Transverse colon (tissue), 4 donors: ENCODE measurements around the gene EXD3. TPM values are rescaled to one million over a fixed set of nuclear protein-coding genes. Genes with fewer than 3 reads are reported as not detected.
A peak's percentile ranks its signal among the peaks of the same experiment; 100 is the strongest.

Experiments
- DNase-seq: peaks from one replicate; pipeline ENCODE4 v3.0.0-alpha.2; 2019
- H3K27ac ChIP-seq, 4 donors: fragments of 200-600 bp; sonication (generic); 2 replicates each; pipeline ENCODE4 v1.5.1; 2016 to 2018; ENCODE audit warnings: inconsistent platforms in 4 of 4
- H3K27me3 ChIP-seq: fragments of 200-600 bp; sonication (generic); 2 replicates; pipeline ENCODE4 v1.5.1; 2017; ENCODE audit warnings: inconsistent platforms
- H3K36me3 ChIP-seq, 4 donors: fragments of 200-600 bp; sonication (generic); 2 replicates each; pipeline ENCODE4 v1.5.1; 2017 to 2019; ENCODE audit warnings: inconsistent platforms in 4 of 4
- H3K4me1 ChIP-seq, 4 donors: fragments of 200-600 bp; sonication (generic); 2 replicates each; pipeline ENCODE4 v1.5.1; 2017 to 2020; ENCODE audit warnings: inconsistent platforms in 4 of 4
- H3K4me3 ChIP-seq, 4 donors: fragments of 200-600 bp; sonication (generic); 1 replicate in 1 of 4; 2 replicates in 3 of 4; pipeline versions ENCODE4 v1.5.1 to v1.6.1; 2017 to 2019; ENCODE audit warnings: inconsistent platforms in 4 of 4
- H3K9me3 ChIP-seq, 2 donors: fragments of 200-600 bp; sonication (generic); 2 replicates each; pipeline ENCODE4 v1.5.1; 2017 to 2019; ENCODE audit warnings: inconsistent platforms in 2 of 2
- CTCF ChIP-seq, 5 experiments: fragments of 200-600 bp in 3 of 5; fragments of 450-650 bp in 2 of 5; sonication (generic) in 3 of 5; IDR thresholded peaks; 1 replicate in 2 of 5; 2 replicates in 3 of 5; pipeline ENCODE4 v1.5.1; 2016 to 2017; ENCODE audit warnings: antibody characterized with exemption in 5 of 5, inconsistent platforms in 3 of 5, mild to moderate bottlenecking in 2 of 5, moderate library complexity in 1 of 5
- EP300 ChIP-seq: sonication (generic); formaldehyde crosslinking; IDR thresholded peaks from one replicate; pipeline ENCODE4 v1.6.1; 2017; ENCODE audit warnings: antibody characterized with exemption, low read depth
- POLR2A ChIP-seq: fragments of 450-650 bp; IDR thresholded peaks from one replicate; pipeline ENCODE4 v1.6.1; 2016; ENCODE audit warnings: antibody characterized with exemption, mild to moderate bottlenecking, moderate library complexity
- POLR2AphosphoS5 ChIP-seq, 3 donors: sonication (generic); formaldehyde crosslinking; IDR thresholded peaks; one replicate each; pipeline ENCODE4 v1.6.1; 2016; ENCODE audit warnings: antibody characterized with exemption in 3 of 3
- WGBS, 2 donors: methylation state at CpG; one replicate each; pipeline ENCODE4 v1.1.5; 2018; ENCODE audit warnings: low coverage in 1 of 2; 5-methylcytosine and 5-hydroxymethylcytosine counted together
- in situ Hi-C, 4 donors: fragments of 200-750 bp; cut with MboI; loops; one replicate each; pipeline versions ENCODE4 v1.15.0 to v1.15.1; 2017; ENCODE audit warnings: low sequenced_read_pairs in 3 of 4, low pct_ligation_motif_present in 1 of 4, low pct_unique_long_range_greater_than_20kb in 1 of 4
- intact Hi-C: fragments of 100-400 bp; cut with DNase I; formaldehyde crosslinking; loops from one replicate; pipeline ENCODE4 v1.15.1; 2023; ENCODE audit warnings: low total_unique reads
- total RNA-seq, 4 donors: library from RNA; depleted of rRNA; stranded (reverse); fragments of >200 nt; gene quantifications; one replicate each; pipeline ENCODE4 v1.1.0, GENCODE V29; 2016

The EXD3 gene
- total RNA-seq, 4 donors from 2014 or later, result 47.6 to 228 (median 74.2) TPM

- H3K4me1 ChIP-seq, result peaks cover 22 to 73% (median 57%) of the 10 kb centered on the region in 4 donors
- intact Hi-C loops, result no loop called here
- peak overlapping the region in 2 of 4 donors; percentile 85 to 94 for H3K27ac ChIP-seq
- no peaks in the 10 kb centered on the region for H3K27me3 ChIP-seq
- in situ Hi-C loops, result no loop called here
- TF ChIP-seq EP300, result no peak
- no peak for TF ChIP-seq CTCF (IDR thresholded peaks at IDR 0.05)
- TF ChIP-seq POLR2A, result no peak
- TF ChIP-seq POLR2AphosphoS5 (IDR thresholded peaks at IDR 0.05), result no peak
- H3K4me3 ChIP-seq, result no peak overlapping the region
- DNase-seq, result no peak
- 80% methylated on average over 13 of the region's 15 CpGs; no CpG with 5 or more reads in 1 of the 2 donors for WGBS, 2 donors
- H3K9me3 ChIP-seq, result no peaks in the 10 kb centered on the region
- H3K36me3 ChIP-seq, result no peaks in the 10 kb centered on the region
These were observed 113.4 kb downstream of the EXD3 start for GRCh38 chr9:137309368-137310188.

- no peak for TF ChIP-seq POLR2AphosphoS5 (IDR thresholded peaks at IDR 0.05)
- no peak for TF ChIP-seq CTCF (IDR thresholded peaks at IDR 0.05)
- TF ChIP-seq EP300, result no peak
- no peak for TF ChIP-seq POLR2A
- H3K27ac ChIP-seq, result peak overlapping the region in 2 of 4 donors; percentile 96 to 98
- H3K36me3 ChIP-seq, result no peaks in the 10 kb centered on the region
- in situ Hi-C loops (no loop called here), intact Hi-C loops (no loop called here)
- H3K27me3 ChIP-seq, result no peaks in the 10 kb centered on the region
- H3K9me3 ChIP-seq, result no peaks in the 10 kb centered on the region
- no peak overlapping the region for H3K4me3 ChIP-seq
- peak; percentile 18 for DNase-seq
- H3K4me1 ChIP-seq, result peaks cover 35 to 75% (median 72%) of the 10 kb centered on the region in 4 donors
- WGBS, 2 donors, result 52% methylated on average over 19 of the region's 20 CpGs; no CpG with 5 or more reads in 1 of the 2 donors
These were observed 114.8 kb downstream of the EXD3 start for GRCh38 chr9:137308057-137308619.

- Histone ChIP-seq H3K9me3 (no peaks in the 10 kb centered on the region), H3K36me3 (no peaks in the 10 kb centered on the region), H3K27ac (peak overlapping the region; percentile 86 to 98 (median 96)), H3K4me3 (peak overlapping the region in 3 of 4 donors; percentile 0 to 53 (median 24)), H3K4me1 (peaks cover 35 to 82% (median 76%) of the 10 kb centered on the region in 4 donors), H3K27me3 (no peaks in the 10 kb centered on the region)
- intact Hi-C loops (no loop called here), in situ Hi-C loops (no loop called here)
- 22% methylated on average over 28 of the region's 30 CpGs; no CpG with 5 or more reads in 1 of the 2 donors for WGBS, 2 donors
- DNase-seq, result peak; percentile 80
- TF ChIP-seq POLR2AphosphoS5 (IDR thresholded peaks at IDR 0.05), result peak in 1 of 3 donors; percentile 22
- no peak for TF ChIP-seq EP300
- TF ChIP-seq POLR2A, result peak; percentile 24
- no peak for TF ChIP-seq CTCF (IDR thresholded peaks at IDR 0.05)
These were observed 115.5 kb downstream of the EXD3 start for GRCh38 chr9:137307255-137308056.

GRCh38 chr9:137306850-137307254 is 116.1 kb downstream of the EXD3 start:
- in situ Hi-C loops, result no loop called here
- 11% methylated on average over 22 of the region's 23 CpGs; no CpG with 5 or more reads in 1 of the 2 donors for WGBS, 2 donors
- H3K4me3 ChIP-seq, result peak overlapping the region in 3 of 4 donors; percentile 0 to 53 (median 24)

More at GRCh38 chr9:137306850-137307254, 116.1 kb downstream of the EXD3 start:
- H3K27me3 ChIP-seq, result no peaks in the 10 kb centered on the region
- DNase-seq, result no peak
- TF ChIP-seq POLR2A (no peak), EP300 (no peak), CTCF (IDR thresholded peaks at IDR 0.05) (no peak), POLR2AphosphoS5 (IDR thresholded peaks at IDR 0.05) (peak in 1 of 3 donors; percentile 8)
- intact Hi-C loops, result no loop called here
- H3K27ac ChIP-seq, result peak overlapping the region; percentile 86 to 98 (median 96)
- no peaks in the 10 kb centered on the region for H3K9me3 ChIP-seq
- peaks cover 35 to 77% (median 71%) of the 10 kb centered on the region in 4 donors for H3K4me1 ChIP-seq
- no peaks in the 10 kb centered on the region for H3K36me3 ChIP-seq
